Uterus (tissue), 2 donors: ENCODE measurements around the gene PLEKHM2.

ENCODE experiments used
- POLR2A ChIP-seq, 2 donors: fragments of 450-650 bp; IDR thresholded peaks; one replicate each; pipeline ENCODE4 v1.6.1; 2016; ENCODE audit warnings: antibody characterized with exemption in 2 of 2, mild to moderate bottlenecking in 1 of 2, moderate library complexity in 1 of 2
- TF ChIP-seq, protein P1 (sequence below), 4 experiments: fragments of 200-600 bp in 2 of 4; fragments of 450-650 bp in 2 of 4; sonication (generic) in 2 of 4; IDR thresholded peaks; one replicate each; pipeline ENCODE4 v1.5.1; 2016 to 2019; ENCODE audit warnings: antibody characterized with exemption in 4 of 4, mild to moderate bottlenecking in 2 of 4, moderate library complexity in 1 of 4

GRCh38 chr1:15734296-15734695 is 50.2 kb downstream of the PLEKHM2 start:
- no peak for TF ChIP-seq POLR2A (IDR thresholded peaks at IDR 0.05)
- TF ChIP-seq, protein P1, sequence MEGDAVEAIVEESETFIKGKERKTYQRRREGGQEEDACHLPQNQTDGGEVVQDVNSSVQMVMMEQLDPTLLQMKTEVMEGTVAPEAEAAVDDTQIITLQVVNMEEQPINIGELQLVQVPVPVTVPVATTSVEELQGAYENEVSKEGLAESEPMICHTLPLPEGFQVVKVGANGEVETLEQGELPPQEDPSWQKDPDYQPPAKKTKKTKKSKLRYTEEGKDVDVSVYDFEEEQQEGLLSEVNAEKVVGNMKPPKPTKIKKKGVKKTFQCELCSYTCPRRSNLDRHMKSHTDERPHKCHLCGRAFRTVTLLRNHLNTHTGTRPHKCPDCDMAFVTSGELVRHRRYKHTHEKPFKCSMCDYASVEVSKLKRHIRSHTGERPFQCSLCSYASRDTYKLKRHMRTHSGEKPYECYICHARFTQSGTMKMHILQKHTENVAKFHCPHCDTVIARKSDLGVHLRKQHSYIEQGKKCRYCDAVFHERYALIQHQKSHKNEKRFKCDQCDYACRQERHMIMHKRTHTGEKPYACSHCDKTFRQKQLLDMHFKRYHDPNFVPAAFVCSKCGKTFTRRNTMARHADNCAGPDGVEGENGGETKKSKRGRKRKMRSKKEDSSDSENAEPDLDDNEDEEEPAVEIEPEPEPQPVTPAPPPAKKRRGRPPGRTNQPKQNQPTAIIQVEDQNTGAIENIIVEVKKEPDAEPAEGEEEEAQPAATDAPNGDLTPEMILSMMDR (IDR thresholded peaks at IDR 0.05): no peak
